ENCODE data around the gene ITGAV.

ITGAV gene

GRCh38 chr2:186636800-186637496 lies 47.1 kb downstream of the ITGAV start:
- no peak for TF ChIP-seq CTCF (IDR thresholded peaks at IDR 0.05)

GRCh38 chr2:186637497-186637800 lies 47.6 kb downstream of the ITGAV start:
- no peak for TF ChIP-seq CTCF (IDR thresholded peaks at IDR 0.05)

DNA sequence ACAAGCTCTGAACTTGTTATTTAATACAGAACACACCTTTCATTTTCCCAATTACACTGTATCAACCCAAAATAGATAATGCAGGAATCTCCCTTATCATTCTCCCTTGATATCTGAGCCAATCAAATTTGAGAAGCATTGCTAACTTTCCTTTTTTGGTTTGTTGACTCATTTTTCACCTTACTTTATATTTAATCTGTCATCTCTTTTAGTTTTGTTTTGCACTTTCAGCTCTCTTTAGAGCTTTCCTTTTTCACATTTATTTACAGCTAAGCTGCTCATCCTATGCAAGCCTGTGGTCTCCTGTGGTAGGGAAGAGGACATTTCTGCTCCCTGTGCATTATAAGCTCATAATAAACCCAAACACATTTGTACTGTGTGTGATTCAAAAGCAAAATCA lies 50.1 kb downstream of the ITGAV start:
- no peak for TF ChIP-seq CTCF (IDR thresholded peaks at IDR 0.05)

DNA sequence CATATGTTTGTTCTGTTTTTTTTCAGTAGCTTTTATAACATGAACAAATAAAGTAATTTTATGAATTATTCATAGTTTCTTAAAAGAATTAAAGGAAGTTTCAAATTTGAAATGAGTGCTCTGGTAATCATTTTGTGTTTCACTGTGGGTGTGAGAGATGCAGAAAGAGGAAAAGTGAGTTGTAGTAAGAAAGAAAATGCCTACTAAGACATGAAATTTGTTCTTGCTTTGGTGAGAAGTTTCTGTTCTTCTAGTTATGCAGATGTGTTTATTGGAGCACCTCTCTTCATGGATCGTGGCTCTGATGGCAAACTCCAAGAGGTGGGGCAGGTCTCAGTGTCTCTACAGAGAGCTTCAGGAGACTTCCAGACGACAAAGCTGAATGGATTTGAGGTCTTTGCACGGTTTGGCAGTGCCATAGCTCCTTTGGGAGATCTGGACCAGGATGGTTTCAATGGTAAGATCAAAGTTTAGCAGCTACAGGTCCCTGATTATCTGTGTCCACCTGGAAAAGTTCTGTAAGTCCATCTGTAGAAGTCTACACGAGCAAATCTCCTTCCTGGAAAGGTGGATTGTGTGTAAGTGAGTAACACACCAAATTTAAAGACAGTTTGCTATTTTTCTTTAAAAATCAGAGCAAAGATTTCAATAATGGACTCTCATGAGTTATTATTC lies 51.4 kb downstream of the ITGAV start:
- no peak for TF ChIP-seq CTCF (IDR thresholded peaks at IDR 0.05)

GRCh38 chr2:186641807-186642321 lies 52.0 kb downstream of the ITGAV start:
- TF ChIP-seq CTCF (IDR thresholded peaks at IDR 0.05), result peak; percentile 68

- no peak for TF ChIP-seq CTCF (IDR thresholded peaks at IDR 0.05)
Measured at GRCh38 chr2:186644791-186645190, 54.9 kb downstream of the ITGAV start.

DNA sequence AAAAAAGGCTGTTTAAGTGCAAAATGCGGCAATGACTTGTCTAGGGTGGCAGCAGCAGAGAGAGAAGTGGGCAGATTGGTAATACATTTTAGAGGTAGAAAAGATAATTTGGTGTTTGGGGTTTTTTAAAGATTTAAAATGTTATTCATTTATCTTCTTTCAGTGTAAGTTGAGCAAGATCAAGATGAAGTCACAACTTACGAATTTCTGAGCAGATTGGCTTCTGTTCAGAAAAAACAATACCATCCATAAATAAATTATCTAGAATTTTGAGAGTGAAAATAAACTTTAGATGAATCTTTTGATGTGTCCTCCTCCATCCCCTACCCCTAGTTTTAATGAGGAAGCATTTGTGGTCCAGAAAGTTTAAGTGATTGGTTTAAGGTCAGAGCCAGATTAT lies 56.1 kb downstream of the ITGAV start:
- no peak for TF ChIP-seq CTCF (IDR thresholded peaks at IDR 0.05)
